ENCODE data around the gene S100A9. TPM values are rescaled to one million over a fixed set of nuclear protein-coding genes. Genes with fewer than 3 reads are reported as not detected.
"Not testable (repeated sequence)": the region's sequence is repeated elsewhere in the genome, so short reads cannot be mapped to it uniquely, and the experiment has no call there.

S100A9 gene
- total and polyA plus RNA-seq, 2 of the 8 experiments (the other 6 are each of a cell fraction or from before 2014, with no cell fraction given) = not detected

GRCh38 chr1:153407274-153407673 lies 49.6 kb downstream of the S100A9 start:
- not testable (repeated sequence) for H3K4me2 ChIP-seq (ENCODE audit: insufficient read depth in 1 of 2, low read depth in 2 of 2, low read length in 2 of 2); H3K36me3 ChIP-seq (ENCODE audit: control insufficient read depth in 2 of 4, insufficient read depth in 4 of 4, low read length in 3 of 4); H3K18ac ChIP-seq (ENCODE audit: extremely low read depth, low read length); H3K14ac ChIP-seq (ENCODE audit: insufficient read length); H2BK5ac ChIP-seq (ENCODE audit: low read depth, low read length); H3K79me1 ChIP-seq (ENCODE audit: low read depth, low read length); FAIRE-seq; H3K4me3 ChIP-seq (ENCODE audit: extremely low read depth in 1 of 4, insufficient read depth in 2 of 4, low read depth in 3 of 4, low read length in 4 of 4); H3K27ac ChIP-seq (ENCODE audit: low read depth, low read length); H2AFZ ChIP-seq (ENCODE audit: low read length); H4K91ac ChIP-seq (replicated peaks; ENCODE audit: insufficient read length, low read length); H2BK20ac ChIP-seq (ENCODE audit: low read length); H3K56ac ChIP-seq (replicated peaks; ENCODE audit: insufficient read length, low read depth, low read length); H2BK15ac ChIP-seq (ENCODE audit: low read length); H4K8ac ChIP-seq (ENCODE audit: extremely low read depth, insufficient read depth, low read length); H3K4ac ChIP-seq (replicated peaks; ENCODE audit: insufficient read length, low read depth, low read length); H3K9ac ChIP-seq (replicated peaks in 1 of 4; ENCODE audit: extremely low read depth in 1 of 4, low read depth in 3 of 4, low read length in 3 of 4); H4K20me1 ChIP-seq (replicated peaks in 1 of 2; ENCODE audit: control insufficient read depth in 1 of 2, insufficient read depth in 2 of 2, low read length in 2 of 2); H3K4me1 ChIP-seq (replicated peaks in 1 of 4; ENCODE audit: control insufficient read depth in 3 of 4, insufficient read depth in 4 of 4, low read length in 3 of 4); H2BK120ac ChIP-seq (replicated peaks; ENCODE audit: low read depth, low read length); H3K23ac ChIP-seq (ENCODE audit: insufficient read length); H3K9me3 ChIP-seq (ENCODE audit: insufficient read depth in 2 of 2, low read depth in 1 of 2, low read length in 1 of 2); H3K23me2 ChIP-seq (ENCODE audit: low read depth, low read length); H2BK12ac ChIP-seq (ENCODE audit: low read depth, low read length); H4K5ac ChIP-seq (ENCODE audit: insufficient read length, low read depth, low read length); H3K79me2 ChIP-seq (ENCODE audit: control insufficient read depth in 1 of 2, insufficient read depth in 2 of 2, low read length in 2 of 2)
- Histone ChIP-seq H3K27me3 (replicated peaks in 1 of 4; ENCODE audit: control insufficient read depth in 3 of 4, extremely low read depth in 1 of 4, insufficient read depth in 3 of 4, low read length in 3 of 4) (peaks cover 0 to 11% (median 8%) of the 10 kb centered on the region in 4 experiments; a peak in 6 of 7 replicates), H2AK5ac (ENCODE audit: low read depth, low read length) (0 out of 2 replicates have a peak overlapping the region, but pooled peaks have one; percentile 53)
- peak in 1 of 2 experiments; percentile 29 for DNase-seq (ENCODE audit: low read depth in 1 of 2, low spot score in 2 of 2)
- POLR2A ChIA-PET (ENCODE audit: partially characterized antibody) = interaction anchor here (0.8 kb wide), 1 partner anchor 87 kb away, joined by 3 read pairs; no protein-coding TSS in a partner anchor
- 79% methylated on average over 11 of the region's 11 CpGs; no CpG with 5 or more reads in 1 of the 2 experiments for WGBS, 2 experiments (ENCODE audit: extremely low coverage in 1 of 2, insufficient coverage in 1 of 2, insufficient read length in 1 of 2, insufficient replicate concordance in 2 of 2, low coverage in 1 of 2, low lambda C conversion rate in 2 of 2, missing lambda C conversion rate in 1 of 2)
- CTCF ChIA-PET (ENCODE audit: partially characterized antibody) = interaction anchor here (0.8 to 3.0 kb wide), 9 partner anchors 10 to 102 kb away, joined by 3 to 8 read pairs (median 4); no protein-coding TSS in a partner anchor

Small RNA genes within 50 kb of the gene (small RNA-seq; reads per million reads assigned to genes)
- gene RNU6-160P (ENCODE audit: insufficient read depth) (not detected), gene S100A15A (ENCODE audit: insufficient read depth) (not detected)

Other genes starting within 250 kb of the S100A9 start
- gene SPRR2F, start 244.3 kb upstream of the S100A9 start, total RNA-seq (2021; fragmentation: NEBNext Ultra II Directional; extraction: Animal tissue kit (Norgen Biotek cat#: 25700)) = 1.0 and 1.1 TPM in 2 replicates
- gene SPRR2F, start 244.3 kb upstream of the S100A9 start, polyA plus RNA-seq (2011; rRNA removed) = 0.49 and 0.50 TPM in 2 replicates
- not detected in 2 replicates for gene SPRR2G, start 207.0 kb upstream of the S100A9 start, total RNA-seq (2021; fragmentation: NEBNext Ultra II Directional; extraction: Animal tissue kit (Norgen Biotek cat#: 25700))
- gene SPRR2G, start 207.0 kb upstream of the S100A9 start, polyA plus RNA-seq (2011; rRNA removed) = not detected in 2 replicates
- gene LELP1, start 154.4 kb upstream of the S100A9 start, total RNA-seq (2021; fragmentation: NEBNext Ultra II Directional; extraction: Animal tissue kit (Norgen Biotek cat#: 25700)) = not detected in 2 replicates
- gene LELP1, start 154.4 kb upstream of the S100A9 start, polyA plus RNA-seq (2011; rRNA removed) = not detected in 2 replicates
- gene PRR9, start 140.3 kb upstream of the S100A9 start, total RNA-seq (2021; fragmentation: NEBNext Ultra II Directional; extraction: Animal tissue kit (Norgen Biotek cat#: 25700)) = not detected in 2 replicates
- not detected in 2 replicates for gene PRR9, start 140.3 kb upstream of the S100A9 start, polyA plus RNA-seq (2011; rRNA removed)
- not detected in 2 replicates for gene LORICRIN, start 98.2 kb upstream of the S100A9 start, total RNA-seq (2021; fragmentation: NEBNext Ultra II Directional; extraction: Animal tissue kit (Norgen Biotek cat#: 25700))
- gene LORICRIN, start 98.2 kb upstream of the S100A9 start, polyA plus RNA-seq (2011; rRNA removed) = 0.08 TPM in 1 of 2 replicates, not detected in the other
- gene PGLYRP3, start 44.9 kb upstream of the S100A9 start, total RNA-seq (2021; fragmentation: NEBNext Ultra II Directional; extraction: Animal tissue kit (Norgen Biotek cat#: 25700)) = not detected in 2 replicates
- not detected in 2 replicates for gene PGLYRP3, start 44.9 kb upstream of the S100A9 start, polyA plus RNA-seq (2011; rRNA removed)
- gene PGLYRP4, start 9.0 kb upstream of the S100A9 start, total RNA-seq (2021; fragmentation: NEBNext Ultra II Directional; extraction: Animal tissue kit (Norgen Biotek cat#: 25700)) = not detected in 2 replicates
- not detected in 2 replicates for gene PGLYRP4, start 9.0 kb upstream of the S100A9 start, polyA plus RNA-seq (2011; rRNA removed)
- gene S100A12, start 17.8 kb downstream of the S100A9 start, total RNA-seq (2021; fragmentation: NEBNext Ultra II Directional; extraction: Animal tissue kit (Norgen Biotek cat#: 25700)) = not detected in 2 replicates
- not detected in 2 replicates for gene S100A12, start 17.8 kb downstream of the S100A9 start, polyA plus RNA-seq (2011; rRNA removed)
- gene S100A8, start 33.2 kb downstream of the S100A9 start, total RNA-seq (2021; fragmentation: NEBNext Ultra II Directional; extraction: Animal tissue kit (Norgen Biotek cat#: 25700)) = not detected in 2 replicates
- gene S100A8, start 33.2 kb downstream of the S100A9 start, polyA plus RNA-seq (2011; rRNA removed) = not detected in 2 replicates
- gene S100A7A, start 58.7 kb downstream of the S100A9 start, total RNA-seq (2021; fragmentation: NEBNext Ultra II Directional; extraction: Animal tissue kit (Norgen Biotek cat#: 25700)) = not detected in 2 replicates
- gene S100A7A, start 58.7 kb downstream of the S100A9 start, polyA plus RNA-seq (2011; rRNA removed) = not detected in 2 replicates
- not detected in 2 replicates for gene S100A7, start 102.8 kb downstream of the S100A9 start, total RNA-seq (2021; fragmentation: NEBNext Ultra II Directional; extraction: Animal tissue kit (Norgen Biotek cat#: 25700))
- gene S100A7, start 102.8 kb downstream of the S100A9 start, polyA plus RNA-seq (2011; rRNA removed) = not detected in 2 replicates
- 11.1 and 11.5 TPM in 2 replicates for gene S100A6, start 178.1 kb downstream of the S100A9 start, total RNA-seq (2021; fragmentation: NEBNext Ultra II Directional; extraction: Animal tissue kit (Norgen Biotek cat#: 25700))
- gene S100A6, start 178.1 kb downstream of the S100A9 start, polyA plus RNA-seq (2011; rRNA removed) = 45.8 and 63.0 TPM in 2 replicates
- gene S100A5, start 183.1 kb downstream of the S100A9 start, total RNA-seq (2021; fragmentation: NEBNext Ultra II Directional; extraction: Animal tissue kit (Norgen Biotek cat#: 25700)) = not detected in 2 replicates
- not detected in 2 replicates for gene S100A5, start 183.1 kb downstream of the S100A9 start, polyA plus RNA-seq (2011; rRNA removed)
- gene S100A4, start 188.0 kb downstream of the S100A9 start, total RNA-seq (2021; fragmentation: NEBNext Ultra II Directional; extraction: Animal tissue kit (Norgen Biotek cat#: 25700)) = 36.3 and 39.6 TPM in 2 replicates
- 43.3 and 85.4 TPM in 2 replicates for gene S100A4, start 188.0 kb downstream of the S100A9 start, polyA plus RNA-seq (2011; rRNA removed)
- gene S100A3, start 191.4 kb downstream of the S100A9 start, total RNA-seq (2021; fragmentation: NEBNext Ultra II Directional; extraction: Animal tissue kit (Norgen Biotek cat#: 25700)) = 0.47 TPM in 1 of 2 replicates, not detected in the other
- 0.26 and 0.77 TPM in 2 replicates for gene S100A3, start 191.4 kb downstream of the S100A9 start, polyA plus RNA-seq (2011; rRNA removed)
- gene S100A2, start 208.0 kb downstream of the S100A9 start, total RNA-seq (2021; fragmentation: NEBNext Ultra II Directional; extraction: Animal tissue kit (Norgen Biotek cat#: 25700)) = 2.0 TPM in 1 of 2 replicates, not detected in the other
- 0.71 and 0.86 TPM in 2 replicates for gene S100A2, start 208.0 kb downstream of the S100A9 start, polyA plus RNA-seq (2011; rRNA removed)